ENCODE measurements around the gene ZNF580. TPM values are rescaled to one million over a fixed set of nuclear protein-coding genes. Genes with fewer than 3 reads are reported as not detected.

Gene ZNF580
- total RNA-seq, 1 donor from 2014 or later, result 50.9 TPM

GRCh38 chr19:55622242-55622969, 18.4 kb upstream of the ZNF580 start:
- no peak for DNase-seq (ENCODE audit: low spot score in 2 of 2, unreplicated experiment in 2 of 2)
- no peak overlapping the region for H3K27ac Mint-ChIP-seq
- no peaks in the 10 kb centered on the region for H3K9me3 Mint-ChIP-seq
- no peaks in the 10 kb centered on the region for H3K27me3 Mint-ChIP-seq (ENCODE audit: low read depth)
- no peak overlapping the region for H3K4me3 Mint-ChIP-seq
- H3K4me1 Mint-ChIP-seq, result peaks cover 14% of the 10 kb centered on the region
- no peak for TF ChIP-seq CTCF (IDR thresholded peaks at IDR 0.05; ENCODE audit: unreplicated experiment)
- H3K36me3 Mint-ChIP-seq, result peaks cover 14% of the 10 kb centered on the region

GRCh38 chr19:55623130-55623529, 17.7 kb upstream of the ZNF580 start:
- Mint-ChIP-seq H3K4me3 (peak overlapping the region; percentile 26), H3K4me1 (peaks cover 14% of the 10 kb centered on the region), H3K27ac (peak overlapping the region; percentile 69), H3K27me3 (ENCODE audit: low read depth) (no peaks in the 10 kb centered on the region), H3K9me3 (no peaks in the 10 kb centered on the region), H3K36me3 (peaks cover 9% of the 10 kb centered on the region)
- no peak for TF ChIP-seq CTCF (IDR thresholded peaks at IDR 0.05; ENCODE audit: unreplicated experiment)
- no peak for DNase-seq (ENCODE audit: low spot score in 2 of 2, unreplicated experiment in 2 of 2)

- H3K9me3 Mint-ChIP-seq, result no peaks in the 10 kb centered on the region
- peak overlapping the region; percentile 88 for H3K4me3 Mint-ChIP-seq
- no peaks in the 10 kb centered on the region for H3K27me3 Mint-ChIP-seq (ENCODE audit: low read depth)
- DNase-seq (ENCODE audit: low spot score in 2 of 2, unreplicated experiment in 2 of 2), result no peak
- no peak for TF ChIP-seq CTCF (IDR thresholded peaks at IDR 0.05; ENCODE audit: unreplicated experiment)
- H3K4me1 Mint-ChIP-seq, result peaks cover 14% of the 10 kb centered on the region
- H3K36me3 Mint-ChIP-seq, result peaks cover 9% of the 10 kb centered on the region
- peak overlapping the region; percentile 99 for H3K27ac Mint-ChIP-seq
Observed at GRCh38 chr19:55623561-55623960, 17.2 kb upstream of the ZNF580 start.

GRCh38 chr19:55624109-55625003, 16.4 kb upstream of the ZNF580 start, which contains the start of gene ZNF784:
TSS of gene ZNF784 (minus strand) at chr19:55624566. CDS start at chr19:55624561, 5 bp downstream.
- peaks cover 14% of the 10 kb centered on the region for H3K4me1 Mint-ChIP-seq
- H3K4me3 Mint-ChIP-seq, result peak within 1 kb of the TSS; percentile 88
- no peaks in the 10 kb centered on the region for H3K27me3 Mint-ChIP-seq (ENCODE audit: low read depth)
- peaks cover 9% of the 10 kb centered on the region for H3K36me3 Mint-ChIP-seq
- TF ChIP-seq CTCF (IDR thresholded peaks at IDR 0.05; ENCODE audit: unreplicated experiment), result no peak
- DNase-seq (ENCODE audit: low spot score in 2 of 2, unreplicated experiment in 2 of 2), result peak; percentile 96 to 98
- no peaks in the 10 kb centered on the region for H3K9me3 Mint-ChIP-seq
- peak within 1 kb of the TSS; percentile 99 for H3K27ac Mint-ChIP-seq

GRCh38 chr19:55625004-55625326, 15.8 kb upstream of the ZNF580 start:
- Mint-ChIP-seq H3K4me3 (peak overlapping the region; percentile 88), H3K4me1 (peaks cover 14% of the 10 kb centered on the region), H3K27ac (peak overlapping the region; percentile 99), H3K9me3 (no peaks in the 10 kb centered on the region), H3K36me3 (peaks cover 9% of the 10 kb centered on the region), H3K27me3 (ENCODE audit: low read depth) (no peaks in the 10 kb centered on the region)
- DNase-seq (ENCODE audit: low spot score in 2 of 2, unreplicated experiment in 2 of 2), result no peak
- no peak for TF ChIP-seq CTCF (IDR thresholded peaks at IDR 0.05; ENCODE audit: unreplicated experiment)
